ENCODE results near the gene CHAF1B. TPM values are rescaled to one million over a fixed set of nuclear protein-coding genes. Genes with fewer than 3 reads are reported as not detected.

Gene CHAF1B
- total and polyA plus RNA-seq, 9 of the 15 experiments (the other 6 are each of a cell fraction or from before 2014, with no cell fraction given) = 7.5 to 36.8 (median 21.0) TPM

- H3K4me1 ChIP-seq (replicated peaks in 1 of 2; ENCODE audit: control insufficient read depth in 2 of 2, insufficient read depth in 2 of 2, low read length in 2 of 2) = no peaks in the 10 kb centered on the region
- H3K9me3 ChIP-seq (replicated peaks; ENCODE audit: control insufficient read depth, insufficient read depth, low read depth, low read length) = no peaks in the 10 kb centered on the region
- no peaks in the 10 kb centered on the region for H3K9me1 ChIP-seq (ENCODE audit: control insufficient read depth, insufficient read depth, low read length)
- DNase-seq (ENCODE audit: extremely low read depth in 1 of 4, low spot score in 3 of 4) (no peak), FAIRE-seq (no peak), ATAC-seq (peak; percentile 42)
- H3K9ac ChIP-seq (ENCODE audit: insufficient read depth in 1 of 2, low read depth in 2 of 2, low read length in 2 of 2) = no peak overlapping the region
- no peak overlapping the region for H2AFZ ChIP-seq (ENCODE audit: low read depth, low read length)
- H3K4me2 ChIP-seq (ENCODE audit: insufficient read depth, low read length) = no peak overlapping the region
- intact Hi-C loops (cut with micrococcal nuclease) = no loop called here
- H3K4me3 ChIP-seq = no peak overlapping the region
- H3K27ac ChIP-seq (ENCODE audit: extremely low read depth, low read depth, low read length) = no peak overlapping the region
- H3K79me2 ChIP-seq (ENCODE audit: control insufficient read depth, insufficient read depth, low read length) = no peaks in the 10 kb centered on the region
- BruUV-seq (replicated peaks) = no TSS peak
- POLR2A ChIA-PET = interaction anchor here (1.0 to 1.9 kb wide), 3 partner anchors 10 to 33 kb away, joined by 3 to 8 read pairs (median 4); no protein-coding TSS in a partner anchor
- peaks cover 37% of the 10 kb centered on the region for H3K36me3 ChIP-seq (ENCODE audit: control insufficient read depth, insufficient read depth, low read length)
- in situ Hi-C loops (cut with MboI) = no loop called here
- no peak for TF ChIP-seq ASH1L (IDR thresholded peaks at IDR 0.05; ENCODE audit: borderline replicate concordance, low read depth, partially characterized antibody)
- TF ChIP-seq, protein P1, sequence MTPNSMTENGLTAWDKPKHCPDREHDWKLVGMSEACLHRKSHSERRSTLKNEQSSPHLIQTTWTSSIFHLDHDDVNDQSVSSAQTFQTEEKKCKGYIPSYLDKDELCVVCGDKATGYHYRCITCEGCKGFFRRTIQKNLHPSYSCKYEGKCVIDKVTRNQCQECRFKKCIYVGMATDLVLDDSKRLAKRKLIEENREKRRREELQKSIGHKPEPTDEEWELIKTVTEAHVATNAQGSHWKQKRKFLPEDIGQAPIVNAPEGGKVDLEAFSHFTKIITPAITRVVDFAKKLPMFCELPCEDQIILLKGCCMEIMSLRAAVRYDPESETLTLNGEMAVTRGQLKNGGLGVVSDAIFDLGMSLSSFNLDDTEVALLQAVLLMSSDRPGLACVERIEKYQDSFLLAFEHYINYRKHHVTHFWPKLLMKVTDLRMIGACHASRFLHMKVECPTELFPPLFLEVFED (CRISPR knock-in tag; conservative IDR thresholded peaks at IDR 0.05) = no peak
- 0 out of 2 replicates have a peak, but pooled peaks have one; percentile 26 for TF ChIP-seq HMBOX1 (IDR thresholded peaks at IDR 0.05)
- no peak for TF ChIP-seq NCOA2 (IDR thresholded peaks at IDR 0.05; ENCODE audit: partially characterized antibody in 2 of 2)
- no peak for TF ChIP-seq ZNF57 (CRISPR knock-in tag; IDR thresholded peaks at IDR 0.05)
- no peak for TF ChIP-seq IRF9 (tag; IDR thresholded peaks at IDR 0.05)
- TF ChIP-seq NR4A1 (CRISPR knock-in tag; IDR thresholded peaks at IDR 0.05) = no peak
- TF ChIP-seq NR4A1 (tag; IDR thresholded peaks at IDR 0.05) = no peak
- CTCF ChIA-PET (ENCODE audit: low intra/inter-chr PET ratio) = no interaction called here
- H4K20me1 ChIP-seq (replicated peaks; ENCODE audit: control insufficient read depth, insufficient read depth, low read length) = no peaks in the 10 kb centered on the region
- H3K27me3 ChIP-seq (ENCODE audit: control insufficient read depth in 2 of 2, insufficient read depth in 2 of 2, low read length in 2 of 2) = no peaks in the 10 kb centered on the region
- 95% methylated on average over 6 of the region's 6 CpGs for WGBS (ENCODE audit: insufficient coverage, low coverage, missing lambda C conversion rate)
Observed at GRCh38 chr21:36379251-36379650, 5.9 kb upstream of the CHAF1B start.
